H9 (cell line): ENCODE measurements around the gene CA9. TPM values are rescaled to one million over a fixed set of nuclear protein-coding genes. Genes with fewer than 3 reads are reported as not detected.
"Not testable (repeated sequence)": the region's sequence is repeated elsewhere in the genome, so short reads cannot be mapped to it uniquely, and the experiment has no call there.

Experiments used
- DNase-seq: peaks from one replicate; pipeline ENCODE4 v3.0.0-alpha.2; 2017
- H2AFZ ChIP-seq: one replicate; pipeline ENCODE4 v1.6.1; 2013; ENCODE audit warnings: mild to moderate bottlenecking, low read length, control low read depth, moderate library complexity
- H2AK5ac ChIP-seq: 2 replicates; pipeline ENCODE4 v1.6.1; 2013; ENCODE audit warnings: low read length, control low read depth, mixed read lengths; ENCODE audit not compliant: insufficient read length
- H2BK120ac ChIP-seq: one replicate; pipeline ENCODE4 v1.6.1; 2013; ENCODE audit warnings: low read depth, mild to moderate bottlenecking, low read length, control low read depth, inconsistent platforms; ENCODE audit not compliant: poor library complexity, severe bottlenecking
- H2BK12ac ChIP-seq: 2 replicates; pipeline ENCODE4 v1.6.1; 2013; ENCODE audit warnings: low read length, control low read depth, mixed read lengths, low read depth; ENCODE audit not compliant: insufficient read length
- H2BK15ac ChIP-seq: 2 replicates; pipeline ENCODE4 v1.6.1; 2013; ENCODE audit warnings: low read depth, low read length, control low read depth
- H2BK20ac ChIP-seq: one replicate; pipeline ENCODE4 v1.6.1; 2013; ENCODE audit warnings: low read depth, mild to moderate bottlenecking, low read length, control low read depth, inconsistent platforms; ENCODE audit not compliant: poor library complexity, severe bottlenecking
- H2BK5ac ChIP-seq: 2 replicates; pipeline ENCODE4 v1.6.1; 2013; ENCODE audit warnings: low read length, control low read depth, mixed read lengths; ENCODE audit not compliant: insufficient read length
- H3K14ac ChIP-seq: 2 replicates; pipeline ENCODE4 v1.6.1; 2013; ENCODE audit warnings: low read length, control low read depth; ENCODE audit not compliant: insufficient read depth
- H3K18ac ChIP-seq: 2 replicates; pipeline ENCODE4 v1.6.1; 2013; ENCODE audit warnings: low read depth, mild to moderate bottlenecking, mixed read lengths, low read length, control low read depth; ENCODE audit not compliant: insufficient read length
- H3K23ac ChIP-seq: 2 replicates; pipeline ENCODE4 v1.6.1; 2013; ENCODE audit warnings: low read length, control low read depth, mixed read lengths, low read depth; ENCODE audit not compliant: insufficient read length
- H3K23me2 ChIP-seq: 2 replicates; pipeline ENCODE4 v1.6.1; 2013; ENCODE audit warnings: low read depth, mild to moderate bottlenecking, mixed read lengths, low read length, control low read depth; ENCODE audit not compliant: insufficient read length, poor library complexity, severe bottlenecking
- H3K27ac ChIP-seq: 2 replicates; pipeline ENCODE4 v1.5.1; 2013; ENCODE audit warnings: low read length, control low read depth, mixed read lengths, low read depth; ENCODE audit not compliant: insufficient read length
- H3K27me3 ChIP-seq: 2 replicates; pipeline ENCODE4 v1.6.1; 2013; ENCODE audit warnings: low read length, control low read depth, inconsistent platforms; ENCODE audit not compliant: insufficient read depth
- H3K4ac ChIP-seq: 2 replicates; pipeline ENCODE4 v1.6.1; 2013; ENCODE audit warnings: low read depth, mild to moderate bottlenecking, control low read depth, inconsistent platforms, low read length, moderate library complexity
- H3K4me1 ChIP-seq: 2 replicates; pipeline ENCODE4 v1.6.1; 2013; ENCODE audit warnings: low read length, control low read depth, inconsistent platforms; ENCODE audit not compliant: insufficient read depth
- H3K4me2 ChIP-seq: 2 replicates; pipeline ENCODE4 v1.6.1; 2013; ENCODE audit warnings: low read length, control low read depth, mixed read lengths; ENCODE audit not compliant: insufficient read length, insufficient read depth
- H3K56ac ChIP-seq: 2 replicates; pipeline ENCODE4 v1.6.1; 2013; ENCODE audit warnings: low read depth, mild to moderate bottlenecking, mixed read lengths, low read length, control low read depth; ENCODE audit not compliant: insufficient read length
- H3K79me1 ChIP-seq: 2 replicates; pipeline ENCODE4 v1.6.1; 2013; ENCODE audit warnings: low read depth, mild to moderate bottlenecking, moderate library complexity, low read length, control low read depth, inconsistent platforms; ENCODE audit not compliant: insufficient read depth, poor library complexity, severe bottlenecking
- H3K79me2 ChIP-seq: 2 replicates; pipeline ENCODE4 v1.6.1; 2013; ENCODE audit warnings: low read length, control low read depth, inconsistent platforms; ENCODE audit not compliant: insufficient read depth
- H3K9ac ChIP-seq: 2 replicates; pipeline ENCODE4 v1.6.1; 2013; ENCODE audit warnings: low read length, control low read depth, mixed read lengths; ENCODE audit not compliant: insufficient read length; ENCODE audit errors: extremely low read depth
- H3K9me3 ChIP-seq: one replicate; pipeline ENCODE4 v1.6.1; 2013; ENCODE audit warnings: low read depth, low read length, inconsistent platforms; ENCODE audit not compliant: control insufficient read depth
- H3T11ph ChIP-seq: one replicate; pipeline ENCODE4 v1.6.1; 2013; ENCODE audit warnings: mild to moderate bottlenecking, low read length, control low read depth, inconsistent platforms
- H4K20me1 ChIP-seq: one replicate; pipeline ENCODE4 v1.6.1; 2013; ENCODE audit not compliant: control insufficient read depth, insufficient read length, insufficient read depth
- H4K5ac ChIP-seq: 2 replicates; pipeline ENCODE4 v1.6.1; 2013; ENCODE audit warnings: low read depth, mild to moderate bottlenecking, mixed read lengths, low read length, control low read depth; ENCODE audit not compliant: insufficient read length
- H4K8ac ChIP-seq: replicated peaks from 2 replicates; pipeline ENCODE4 v1.6.1; 2013; ENCODE audit warnings: low read length, control low read depth, mixed read lengths, low read depth; ENCODE audit not compliant: insufficient read length
- H4K91ac ChIP-seq: 2 replicates; pipeline ENCODE4 v1.6.1; 2013; ENCODE audit warnings: low read depth, mild to moderate bottlenecking, moderate library complexity, mixed read lengths, low read length, control low read depth; ENCODE audit not compliant: insufficient read length
- H3K27ac Mint-ChIP-seq, 3 experiments: 2 replicates in 2 of 3; 3 replicates in 1 of 3; pipeline ENCODE4 v1.8.0; 2020 to 2021; ENCODE audit warnings: mixed read lengths in 3 of 3, mild to moderate bottlenecking in 1 of 3, moderate library complexity in 1 of 3
- H3K27me3 Mint-ChIP-seq: 2 replicates; pipeline ENCODE4 v1.8.0; 2021; ENCODE audit warnings: low read depth, mild to moderate bottlenecking, moderate library complexity, mixed read lengths
- H3K36me3 Mint-ChIP-seq, 3 experiments: 2 replicates in 2 of 3; 3 replicates in 1 of 3; pipeline ENCODE4 v1.8.0; 2020 to 2021; ENCODE audit warnings: low read depth in 3 of 3, mixed read lengths in 3 of 3; ENCODE audit not compliant: insufficient read depth in 1 of 3
- H3K4me1 Mint-ChIP-seq, 2 experiments: 2 replicates each; pipeline ENCODE4 v1.8.0; 2020; ENCODE audit warnings: mixed read lengths in 2 of 2
- H3K4me3 Mint-ChIP-seq, 2 experiments: 2 replicates in 1 of 2; 3 replicates in 1 of 2; pipeline ENCODE4 v1.8.0; 2020 to 2021; ENCODE audit warnings: mild to moderate bottlenecking in 2 of 2, mixed read lengths in 2 of 2, moderate library complexity in 1 of 2
- H3K9me3 Mint-ChIP-seq, 2 experiments: 2 replicates in 1 of 2; 3 replicates in 1 of 2; pipeline ENCODE4 v1.8.0; 2020; ENCODE audit warnings: mild to moderate bottlenecking in 2 of 2, mixed read lengths in 2 of 2, moderate library complexity in 1 of 2
- WGBS: extraction: QIAGEN DNeasy Blood & Tissue Kit; methylation state at CpG from one replicate; pipeline ENCODE4 v1.1.7; 2013; ENCODE audit warnings: missing lambda C conversion rate, low lambda C conversion rate, mixed read lengths; ENCODE audit not compliant: insufficient read length; ENCODE audit errors: extremely low coverage; 5-methylcytosine and 5-hydroxymethylcytosine counted together
- total RNA-seq: library from RNA; stranded (reverse); gene quantifications from 2 replicates; pipeline ENCODE4 v1.2.1, GENCODE V29; 2021

CA9 gene
- total RNA-seq, 1 experiment from 2014 or later = 0.94 TPM

DNA sequence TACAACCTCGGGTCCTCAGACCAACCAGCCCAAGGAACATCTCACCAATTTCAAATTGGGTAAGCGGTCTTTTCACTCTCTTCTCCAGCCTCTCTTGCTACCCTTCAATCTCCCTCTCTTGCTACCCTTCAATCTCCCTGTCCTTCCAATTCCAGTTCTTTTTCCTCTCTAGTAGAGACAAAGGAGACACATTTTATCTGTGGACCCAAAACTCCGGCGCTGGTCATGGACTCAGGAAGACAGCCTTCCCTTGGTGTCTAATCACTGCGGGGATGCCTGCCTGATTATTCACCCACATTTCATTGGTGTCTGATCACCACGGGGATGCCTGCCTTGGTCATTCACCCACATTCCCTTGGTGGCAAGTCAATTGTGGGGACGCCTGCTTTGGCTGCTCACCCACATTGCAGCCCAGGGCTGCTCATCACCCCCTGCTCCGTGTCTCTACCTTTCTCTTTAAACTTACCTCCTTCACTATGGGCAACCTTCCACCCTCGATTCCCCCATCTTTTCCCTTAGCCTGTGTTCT is 36.2 kb upstream of the CA9 start:
- Mint-ChIP-seq H3K9me3 (peaks cover 4 to 16% of the 10 kb centered on the region in 2 experiments; a peak in 4 of 5 replicates), H3K36me3 (peaks cover 9 to 16% (median 12%) of the 10 kb centered on the region in 3 experiments)
- H3K79me1 ChIP-seq, H2AK5ac ChIP-seq, H3K4me2 ChIP-seq, H3K18ac ChIP-seq, H4K8ac ChIP-seq, H2BK15ac ChIP-seq, H4K20me1 ChIP-seq, H3K23ac ChIP-seq, H3K9ac ChIP-seq, H3K9me3 ChIP-seq, H3K56ac ChIP-seq, H3K4ac ChIP-seq, H3T11ph ChIP-seq, H3K27me3 Mint-ChIP-seq, H2BK120ac ChIP-seq, H2BK12ac ChIP-seq, H3K27me3 ChIP-seq, H3K4me1 ChIP-seq, H3K4me1 Mint-ChIP-seq, H4K91ac ChIP-seq, DNase-seq, H2BK5ac ChIP-seq, H3K27ac ChIP-seq, H4K5ac ChIP-seq, H2AFZ ChIP-seq, H3K79me2 ChIP-seq, H3K14ac ChIP-seq, H3K23me2 ChIP-seq, H3K4me3 Mint-ChIP-seq, H3K27ac Mint-ChIP-seq, H2BK20ac ChIP-seq: not testable (repeated sequence)
- whole genome bisulfite sequencing = no CpG with 5 or more reads among the region's 9 CpGs

DNA sequence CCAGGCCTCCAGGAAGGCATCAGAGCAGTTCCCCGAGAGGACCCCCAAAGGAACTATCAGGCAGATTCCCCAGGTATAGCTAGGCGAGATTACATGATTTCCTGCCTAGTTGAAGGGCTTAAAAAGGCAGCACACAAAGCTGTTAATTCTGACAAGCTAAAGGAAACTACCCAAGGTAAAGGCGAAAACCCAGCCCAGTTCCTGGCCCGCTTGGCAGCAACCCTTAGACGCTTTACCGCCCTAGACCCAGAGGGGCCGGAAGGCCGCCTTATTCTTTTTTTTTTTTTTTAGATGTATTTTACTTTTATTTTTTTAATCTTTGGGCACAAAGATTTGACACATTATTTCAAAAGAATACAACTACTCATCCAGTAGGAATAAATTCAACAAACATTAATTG is 35.0 kb upstream of the CA9 start:
- not testable (repeated sequence) for H3K14ac ChIP-seq

More for the DNA sequence above, 35.0 kb upstream of the CA9 start:
- not testable (repeated sequence) for H2BK12ac ChIP-seq, H3K27me3 Mint-ChIP-seq, H3K9ac ChIP-seq, H3K9me3 ChIP-seq, DNase-seq, H3K4me1 Mint-ChIP-seq, H3K4ac ChIP-seq, H2BK5ac ChIP-seq, H3K27ac ChIP-seq, H3K4me2 ChIP-seq, H3K23me2 ChIP-seq, H3K4me1 ChIP-seq, H3K27ac Mint-ChIP-seq, H4K8ac ChIP-seq, H2AFZ ChIP-seq, H3K79me2 ChIP-seq, H3K4me3 Mint-ChIP-seq, H4K20me1 ChIP-seq, H4K5ac ChIP-seq, H2BK20ac ChIP-seq, H3K18ac ChIP-seq, H3K27me3 ChIP-seq, H3T11ph ChIP-seq, H2AK5ac ChIP-seq, H2BK120ac ChIP-seq, H3K23ac ChIP-seq, H3K56ac ChIP-seq, H4K91ac ChIP-seq, H3K79me1 ChIP-seq, H2BK15ac ChIP-seq
- H3K36me3 Mint-ChIP-seq = peaks cover 9 to 16% (median 12%) of the 10 kb centered on the region in 3 experiments
- H3K9me3 Mint-ChIP-seq = peaks cover 4 to 16% of the 10 kb centered on the region in 2 experiments; a peak in 4 of 5 replicates
- WGBS = no CpG with 5 or more reads among the region's 8 CpGs
